RWPE2 (cell line): ENCODE data around the gene ROPN1B.

Source experiments
- ATAC-seq: fragments of 200-7000 bp; cut with Tn5 transposase; 3 replicates; pipeline ENCODE4 v1.9.1; 2021; ENCODE audit warnings: low read depth
- DNase-seq: peaks from one replicate; pipeline ENCODE4 v3.0.0-alpha.2; 2020; ENCODE audit warnings: low spot score
- H3K27ac ChIP-seq: fragments of 450-650 bp; 2 replicates; pipeline ENCODE4 v1.5.1; 2017; ENCODE audit warnings: mild to moderate bottlenecking; ENCODE audit not compliant: poor library complexity, severe bottlenecking
- H3K27me3 ChIP-seq: fragments of 250-450 bp; sonication (Bioruptor Pico); 2 replicates; pipeline ENCODE4 v1.5.1; 2021; ENCODE audit warnings: mild to moderate bottlenecking, moderate library complexity; ENCODE audit not compliant: insufficient read depth, poor library complexity, severe bottlenecking
- H3K36me3 ChIP-seq: fragments of 250-450 bp; sonication (Bioruptor Pico); 2 replicates; pipeline ENCODE4 v1.5.1; 2020; ENCODE audit warnings: low read depth, mild to moderate bottlenecking, moderate library complexity
- H3K4me1 ChIP-seq: fragments of 250-450 bp; sonication (Bioruptor Pico); 2 replicates; pipeline ENCODE4 v1.5.1; 2021; ENCODE audit warnings: mild to moderate bottlenecking, moderate library complexity; ENCODE audit not compliant: insufficient read depth, poor library complexity, severe bottlenecking
- H3K4me3 ChIP-seq: fragments of 250-450 bp; sonication (Bioruptor Pico); 2 replicates; pipeline ENCODE4 v1.5.1; 2021; ENCODE audit warnings: mild to moderate bottlenecking, moderate library complexity; ENCODE audit not compliant: severe bottlenecking
- H3K9me3 ChIP-seq: fragments of 250-450 bp; sonication (Bioruptor Pico); 2 replicates; pipeline ENCODE4 v1.5.1; 2021; ENCODE audit warnings: mild to moderate bottlenecking, moderate library complexity; ENCODE audit not compliant: severe bottlenecking
- CTCF ChIP-seq: fragments of 450-650 bp; IDR thresholded peaks from one replicate; pipeline ENCODE4 v1.5.1; 2017; ENCODE audit warnings: mild to moderate bottlenecking, moderate library complexity; ENCODE audit not compliant: poor library complexity, severe bottlenecking

ROPN1B gene

GRCh38 chr3:126018995-126019394 is 50.0 kb downstream of the ROPN1B start:
- H3K27ac ChIP-seq: no peak overlapping the region
- no peaks in the 10 kb centered on the region for H3K9me3 ChIP-seq
- H3K36me3 ChIP-seq: no peaks in the 10 kb centered on the region
- no peaks in the 10 kb centered on the region for H3K27me3 ChIP-seq
- H3K4me1 ChIP-seq: no peaks in the 10 kb centered on the region
- DNase-seq: no peak
- no peak overlapping the region for H3K4me3 ChIP-seq
- TF ChIP-seq CTCF: no peak
- no peak for ATAC-seq

- TF ChIP-seq CTCF: no peak
- no peak for ATAC-seq
- no peak overlapping the region for H3K27ac ChIP-seq
- no peaks in the 10 kb centered on the region for H3K9me3 ChIP-seq
- H3K4me1 ChIP-seq: no peaks in the 10 kb centered on the region
- H3K27me3 ChIP-seq: no peaks in the 10 kb centered on the region
- no peak for DNase-seq
- no peaks in the 10 kb centered on the region for H3K36me3 ChIP-seq
- no peak overlapping the region for H3K4me3 ChIP-seq
Measured at GRCh38 chr3:126019683-126020082, 50.7 kb downstream of the ROPN1B start.

- ATAC-seq (no peak), DNase-seq (no peak)
- no peaks in the 10 kb centered on the region for H3K4me1 ChIP-seq
- no peak overlapping the region for H3K27ac ChIP-seq
- no peak overlapping the region for H3K4me3 ChIP-seq
- TF ChIP-seq CTCF: no peak
- no peaks in the 10 kb centered on the region for H3K36me3 ChIP-seq
- H3K27me3 ChIP-seq: no peaks in the 10 kb centered on the region
- no peaks in the 10 kb centered on the region for H3K9me3 ChIP-seq
Measured at GRCh38 chr3:126021224-126021623, 52.2 kb downstream of the ROPN1B start.

- Histone ChIP-seq H3K27ac (no peak overlapping the region), H3K4me3 (no peak overlapping the region), H3K9me3 (no peaks in the 10 kb centered on the region), H3K36me3 (no peaks in the 10 kb centered on the region), H3K4me1 (no peaks in the 10 kb centered on the region), H3K27me3 (no peaks in the 10 kb centered on the region)
- ATAC-seq: no peak
- DNase-seq: no peak
- TF ChIP-seq CTCF: no peak
Measured at GRCh38 chr3:126021702-126022101, 52.7 kb downstream of the ROPN1B start.

GRCh38 chr3:126022741-126023359 is 53.9 kb downstream of the ROPN1B start:
- H3K4me1 ChIP-seq: no peaks in the 10 kb centered on the region
- no peaks in the 10 kb centered on the region for H3K27me3 ChIP-seq
- ATAC-seq: no peak
- H3K4me3 ChIP-seq: no peak overlapping the region
- TF ChIP-seq CTCF: no peak
- no peak overlapping the region for H3K27ac ChIP-seq
- no peaks in the 10 kb centered on the region for H3K9me3 ChIP-seq
- no peak for DNase-seq
- H3K36me3 ChIP-seq: no peaks in the 10 kb centered on the region
